Anterior cingulate cortex (tissue), 58 donors: ENCODE results near the gene B3GAT3.
"Not testable (repeated sequence)": the region's sequence is repeated elsewhere in the genome, so short reads cannot be mapped to it uniquely, and the experiment has no call there.

Source experiments
- DNase-seq, 58 donors: peaks; one replicate each; lab custom pipeline; 2025; lab: John Stamatoyannopoulos, UW

B3GAT3 gene

GRCh38 chr11:62585356-62585755, 36.4 kb downstream of the B3GAT3 start:
- DNase-seq, result not testable (repeated sequence)

- DNase-seq, result not testable (repeated sequence)
Measured at GRCh38 chr11:62581735-62582134, 40.1 kb downstream of the B3GAT3 start.

- DNase-seq, result no peak
Measured at GRCh38 chr11:62580959-62581715, 40.6 kb downstream of the B3GAT3 start.

GRCh38 chr11:62579252-62579651, 42.5 kb downstream of the B3GAT3 start:
- DNase-seq, result no peak

GRCh38 chr11:62578541-62578940, 43.2 kb downstream of the B3GAT3 start:
- no peak for DNase-seq

- no peak for DNase-seq
Measured at GRCh38 chr11:62577046-62577714, 44.6 kb downstream of the B3GAT3 start.

GRCh38 chr11:62575837-62576236, 45.9 kb downstream of the B3GAT3 start:
- DNase-seq, result no peak

- peak in 1 of 58 donors; percentile 5 for DNase-seq
Measured at GRCh38 chr11:62575156-62575555, 46.6 kb downstream of the B3GAT3 start.

- DNase-seq, result peak in 18 of 58 donors; percentile 16 to 63 (median 42)
Measured at GRCh38 chr11:62574363-62575071, 47.3 kb downstream of the B3GAT3 start.

- DNase-seq, result peak; percentile 89 to 99 (median 98)
Measured at GRCh38 chr11:62573592-62574362, 48.0 kb downstream of the B3GAT3 start, which contains the start of gene EEF1G. Gene EEF1G (minus strand): TSS chr11:62573891. CDS start chr11:62573842, 49 bp downstream.

- peak in 5 of 58 donors; percentile 27 to 66 (median 48) for DNase-seq
Measured at GRCh38 chr11:62573006-62573591, 48.7 kb downstream of the B3GAT3 start.

- DNase-seq, result no peak
Measured at GRCh38 chr11:62572431-62572830, 49.4 kb downstream of the B3GAT3 start.

GRCh38 chr11:62571493-62571892, 50.3 kb downstream of the B3GAT3 start:
- DNase-seq, result not testable (repeated sequence)

- DNase-seq, result not testable (repeated sequence)
Measured at GRCh38 chr11:62570903-62571302, 50.9 kb downstream of the B3GAT3 start.

GRCh38 chr11:62569611-62570010, 52.2 kb downstream of the B3GAT3 start:
- no peak for DNase-seq

GRCh38 chr11:62567018-62567633, 54.7 kb downstream of the B3GAT3 start:
- no peak for DNase-seq

GRCh38 chr11:62566247-62566646, 55.5 kb downstream of the B3GAT3 start:
- DNase-seq, result no peak
